ENCODE results near the gene SH3RF3.

DNA sequence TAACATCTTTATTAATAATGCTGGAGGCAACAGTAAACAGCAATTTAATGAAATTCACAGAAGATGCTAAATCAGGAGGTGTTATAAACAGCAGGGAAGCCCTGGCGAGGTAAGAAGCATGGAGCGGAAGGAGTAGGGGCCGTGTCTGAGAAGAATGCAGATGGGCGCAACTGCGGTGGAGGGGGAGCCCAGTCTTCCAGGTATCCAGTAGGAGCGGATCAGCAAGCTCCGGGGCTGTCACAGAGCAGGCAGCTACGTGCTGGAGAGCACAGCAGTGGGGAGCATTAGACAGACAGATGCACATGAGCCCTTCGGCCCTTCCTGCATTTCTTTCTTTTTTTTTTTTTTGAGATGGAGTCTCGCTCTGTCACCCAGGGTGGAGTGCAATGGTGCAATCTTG lies 82.3 kb downstream of the SH3RF3 start:
- TF ChIP-seq, protein P1, sequence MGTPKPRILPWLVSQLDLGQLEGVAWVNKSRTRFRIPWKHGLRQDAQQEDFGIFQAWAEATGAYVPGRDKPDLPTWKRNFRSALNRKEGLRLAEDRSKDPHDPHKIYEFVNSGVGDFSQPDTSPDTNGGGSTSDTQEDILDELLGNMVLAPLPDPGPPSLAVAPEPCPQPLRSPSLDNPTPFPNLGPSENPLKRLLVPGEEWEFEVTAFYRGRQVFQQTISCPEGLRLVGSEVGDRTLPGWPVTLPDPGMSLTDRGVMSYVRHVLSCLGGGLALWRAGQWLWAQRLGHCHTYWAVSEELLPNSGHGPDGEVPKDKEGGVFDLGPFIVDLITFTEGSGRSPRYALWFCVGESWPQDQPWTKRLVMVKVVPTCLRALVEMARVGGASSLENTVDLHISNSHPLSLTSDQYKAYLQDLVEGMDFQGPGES (IDR thresholded peaks at IDR 0.05) = no peak
- TF ChIP-seq IRF4 (IDR thresholded peaks at IDR 0.05; ENCODE audit: low read depth, low read length) (no peak), CREB1 (IDR thresholded peaks at IDR 0.05; ENCODE audit: low read depth) (no peak), RAD21 (IDR thresholded peaks at IDR 0.05; ENCODE audit: insufficient read depth, low read depth, low read length) (no peak), CREM (IDR thresholded peaks at IDR 0.05; ENCODE audit: low read depth) (no peak), POLR2A (IDR thresholded peaks at IDR 0.05; ENCODE audit: low read depth, low read length) (no peak), CHD4 (IDR thresholded peaks at IDR 0.05) (no peak), RFX5 (IDR thresholded peaks at IDR 0.05; ENCODE audit: low read depth, low read length) (no peak), EP300 (IDR thresholded peaks at IDR 0.05; ENCODE audit: borderline replicate concordance in 1 of 2, control insufficient read depth in 1 of 2, low read depth in 2 of 2, low read length in 2 of 2) (no peak), TAF1 (IDR thresholded peaks at IDR 0.05; ENCODE audit: borderline replicate concordance, low read depth, low read length) (no peak), EZH2 (IDR thresholded peaks at IDR 0.05; ENCODE audit: borderline replicate concordance, control insufficient read depth, low read depth, low read length) (no peak)
- TF ChIP-seq, protein P2, sequence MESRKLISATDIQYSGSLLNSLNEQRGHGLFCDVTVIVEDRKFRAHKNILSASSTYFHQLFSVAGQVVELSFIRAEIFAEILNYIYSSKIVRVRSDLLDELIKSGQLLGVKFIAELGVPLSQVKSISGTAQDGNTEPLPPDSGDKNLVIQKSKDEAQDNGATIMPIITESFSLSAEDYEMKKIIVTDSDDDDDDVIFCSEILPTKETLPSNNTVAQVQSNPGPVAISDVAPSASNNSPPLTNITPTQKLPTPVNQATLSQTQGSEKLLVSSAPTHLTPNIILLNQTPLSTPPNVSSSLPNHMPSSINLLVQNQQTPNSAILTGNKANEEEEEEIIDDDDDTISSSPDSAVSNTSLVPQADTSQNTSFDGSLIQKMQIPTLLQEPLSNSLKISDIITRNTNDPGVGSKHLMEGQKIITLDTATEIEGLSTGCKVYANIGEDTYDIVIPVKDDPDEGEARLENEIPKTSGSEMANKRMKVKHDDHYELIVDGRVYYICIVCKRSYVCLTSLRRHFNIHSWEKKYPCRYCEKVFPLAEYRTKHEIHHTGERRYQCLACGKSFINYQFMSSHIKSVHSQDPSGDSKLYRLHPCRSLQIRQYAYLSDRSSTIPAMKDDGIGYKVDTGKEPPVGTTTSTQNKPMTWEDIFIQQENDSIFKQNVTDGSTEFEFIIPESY (IDR thresholded peaks at IDR 0.05) = no peak
- TF ChIP-seq, protein P3, sequence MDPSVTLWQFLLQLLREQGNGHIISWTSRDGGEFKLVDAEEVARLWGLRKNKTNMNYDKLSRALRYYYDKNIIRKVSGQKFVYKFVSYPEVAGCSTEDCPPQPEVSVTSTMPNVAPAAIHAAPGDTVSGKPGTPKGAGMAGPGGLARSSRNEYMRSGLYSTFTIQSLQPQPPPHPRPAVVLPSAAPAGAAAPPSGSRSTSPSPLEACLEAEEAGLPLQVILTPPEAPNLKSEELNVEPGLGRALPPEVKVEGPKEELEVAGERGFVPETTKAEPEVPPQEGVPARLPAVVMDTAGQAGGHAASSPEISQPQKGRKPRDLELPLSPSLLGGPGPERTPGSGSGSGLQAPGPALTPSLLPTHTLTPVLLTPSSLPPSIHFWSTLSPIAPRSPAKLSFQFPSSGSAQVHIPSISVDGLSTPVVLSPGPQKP (IDR thresholded peaks at IDR 0.05; ENCODE audit: low read depth, low read length) = no peak
- TF ChIP-seq, protein P4, sequence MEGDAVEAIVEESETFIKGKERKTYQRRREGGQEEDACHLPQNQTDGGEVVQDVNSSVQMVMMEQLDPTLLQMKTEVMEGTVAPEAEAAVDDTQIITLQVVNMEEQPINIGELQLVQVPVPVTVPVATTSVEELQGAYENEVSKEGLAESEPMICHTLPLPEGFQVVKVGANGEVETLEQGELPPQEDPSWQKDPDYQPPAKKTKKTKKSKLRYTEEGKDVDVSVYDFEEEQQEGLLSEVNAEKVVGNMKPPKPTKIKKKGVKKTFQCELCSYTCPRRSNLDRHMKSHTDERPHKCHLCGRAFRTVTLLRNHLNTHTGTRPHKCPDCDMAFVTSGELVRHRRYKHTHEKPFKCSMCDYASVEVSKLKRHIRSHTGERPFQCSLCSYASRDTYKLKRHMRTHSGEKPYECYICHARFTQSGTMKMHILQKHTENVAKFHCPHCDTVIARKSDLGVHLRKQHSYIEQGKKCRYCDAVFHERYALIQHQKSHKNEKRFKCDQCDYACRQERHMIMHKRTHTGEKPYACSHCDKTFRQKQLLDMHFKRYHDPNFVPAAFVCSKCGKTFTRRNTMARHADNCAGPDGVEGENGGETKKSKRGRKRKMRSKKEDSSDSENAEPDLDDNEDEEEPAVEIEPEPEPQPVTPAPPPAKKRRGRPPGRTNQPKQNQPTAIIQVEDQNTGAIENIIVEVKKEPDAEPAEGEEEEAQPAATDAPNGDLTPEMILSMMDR (IDR thresholded peaks at IDR 0.05 in 2 of 3, conservative IDR thresholded peaks at IDR 0.05 in 1 of 3; ENCODE audit: control insufficient read depth in 2 of 3, extremely low read depth in 1 of 3, insufficient read depth in 1 of 3, low read depth in 3 of 3, low read length in 3 of 3) = no peak

Data from GM12878 (cell line).